Omental fat pad (tissue), 4 donors: ENCODE measurements around the gene RASL10A. TPM values are rescaled to one million over a fixed set of nuclear protein-coding genes. Genes with fewer than 3 reads are reported as not detected.

Experiments
- ATAC-seq: fragments of 150-250 bp; one replicate; pipeline ENCODE4 v1.9.1; 2016; ENCODE audit warnings: mild to moderate bottlenecking, moderate library complexity; ENCODE audit not compliant: low FRiP score
- DNase-seq: peaks from one replicate; pipeline ENCODE4 v3.0.0-alpha.2; 2019; ENCODE audit warnings: low spot score
- CTCF ChIP-seq, 3 donors: fragments of 450-650 bp; IDR thresholded peaks; one replicate each; pipeline ENCODE4 v1.5.1; 2016 to 2017; ENCODE audit warnings: antibody characterized with exemption in 3 of 3, mild to moderate bottlenecking in 3 of 3, moderate library complexity in 2 of 3
- total RNA-seq, 4 donors: library from RNA; depleted of rRNA; stranded (reverse); fragments of >200 nt; gene quantifications; one replicate each; pipeline ENCODE4 v1.1.0, GENCODE V29; 2016

The RASL10A gene
- total RNA-seq, 4 donors from 2014 or later, result 0.56 to 2.6 (median 1.5) TPM; not detected in 1

DNA sequence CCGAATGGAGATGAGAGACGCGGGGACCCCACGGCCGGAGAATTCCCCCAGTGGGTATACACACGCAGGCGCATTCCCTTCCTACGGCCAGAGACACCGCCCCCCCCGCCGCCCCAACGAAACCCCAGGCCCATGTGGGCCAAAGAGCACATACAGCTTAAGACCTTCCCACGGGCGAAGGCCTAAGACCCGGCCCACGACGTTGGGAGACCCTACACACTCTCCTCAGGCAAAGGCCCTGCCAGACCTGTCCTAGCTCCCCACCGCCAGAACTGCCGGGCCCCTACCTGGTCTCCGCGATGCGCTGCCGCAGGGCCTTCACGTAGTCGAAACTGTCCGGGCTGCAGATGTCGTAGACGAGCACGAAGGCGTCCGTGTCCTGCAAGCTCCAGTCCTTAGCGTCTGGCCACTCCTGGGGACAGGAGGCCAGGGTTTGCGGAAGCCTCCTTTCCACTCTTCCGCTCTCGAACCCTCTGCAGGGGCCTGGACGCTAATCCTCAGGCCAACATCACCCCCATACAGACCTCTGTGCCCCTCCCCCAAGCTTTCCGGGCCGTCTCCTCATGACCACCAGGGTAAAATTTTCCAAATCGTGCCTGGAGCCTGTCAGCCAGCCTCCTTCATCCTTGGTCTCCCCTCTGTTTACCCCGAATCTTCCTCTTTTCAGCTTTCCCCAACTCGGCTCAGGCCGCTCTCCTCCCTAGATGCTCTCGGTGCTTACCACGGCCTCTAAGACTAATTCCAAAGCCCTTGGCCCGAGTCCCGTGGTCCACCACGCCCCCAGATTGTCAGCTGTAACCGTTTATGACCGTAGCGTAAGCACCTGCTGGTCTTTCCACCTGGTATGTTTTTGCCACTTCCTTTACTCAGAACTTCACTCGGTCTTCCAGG is 1.7 kb downstream of the RASL10A start:
- TF ChIP-seq CTCF (IDR thresholded peaks at IDR 0.05), result no peak
- DNase-seq (no peak), ATAC-seq (no peak)

DNA sequence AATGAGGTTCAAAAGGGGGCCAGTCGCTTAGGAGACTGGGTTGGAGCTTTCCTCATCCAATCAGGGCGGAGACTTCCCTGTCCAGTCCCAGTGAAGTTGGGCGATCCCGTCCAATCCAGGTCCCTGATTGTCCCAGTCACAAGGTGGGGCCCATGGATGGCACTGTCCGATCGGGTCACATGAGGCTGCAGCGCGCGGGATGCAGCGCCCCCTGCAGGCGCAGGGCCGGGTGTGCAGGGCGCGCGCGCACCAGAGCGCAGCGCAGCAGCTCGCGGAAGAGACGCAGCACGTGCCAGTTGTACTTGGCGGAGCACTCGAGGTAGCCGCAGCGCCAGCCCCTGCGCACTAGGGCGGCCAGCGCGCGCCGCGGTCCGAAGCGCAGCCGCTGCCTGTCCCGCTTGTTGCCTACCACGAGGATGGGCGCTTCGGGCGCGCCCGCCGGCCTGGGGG is 2.3 kb downstream of the RASL10A start:
- TF ChIP-seq CTCF (IDR thresholded peaks at IDR 0.05), result peak in 1 of 3 donors; percentile 71
- DNase-seq (no peak), ATAC-seq (no peak)

GRCh38 chr22:29312218-29313125 is 3.0 kb downstream of the RASL10A start:
- ATAC-seq, result no peak
- no peak for DNase-seq
- no peak for TF ChIP-seq CTCF (IDR thresholded peaks at IDR 0.05)

GRCh38 chr22:29311464-29312217 is 3.9 kb downstream of the RASL10A start:
- DNase-seq, result no peak
- no peak for TF ChIP-seq CTCF (IDR thresholded peaks at IDR 0.05)

GRCh38 chr22:29310863-29311339 is 4.6 kb downstream of the RASL10A start:
- ATAC-seq, result peak; percentile 82
- no peak for TF ChIP-seq CTCF (IDR thresholded peaks at IDR 0.05)
- DNase-seq, result peak; percentile 93

More at GRCh38 chr22:29311464-29312217, 3.9 kb downstream of the RASL10A start:
- no peak for ATAC-seq
